Fibroblast of lung (primary cell): ENCODE results near the gene MCTP2.

Experiments
- CTCF ChIP-seq, 2 donors: IDR thresholded peaks in 1 of 2; conservative IDR thresholded peaks in 1 of 2; 1 replicate in 1 of 2; 2 replicates in 1 of 2; pipeline ENCODE4 v1.5.1; 2011 to 2012; ENCODE audit warnings: low read length in 2 of 2, control low read depth in 1 of 2, inconsistent platforms in 1 of 2, low read depth in 1 of 2, mild to moderate bottlenecking in 1 of 2
- EZH2 ChIP-seq: IDR thresholded peaks from 2 replicates; pipeline ENCODE4 v1.5.1; 2012; ENCODE audit warnings: low read length, control low read depth, mild to moderate bottlenecking; ENCODE audit errors: missing control alignments

GRCh38 chr15:94198633-94199032 is 32.7 kb upstream of the MCTP2 start:
- TF ChIP-seq CTCF (conservative IDR thresholded peaks at IDR 0.05 in 1 of 2, IDR thresholded peaks at IDR 0.05 in 1 of 2; ENCODE audit: low read depth in 1 of 2, low read length in 2 of 2): no peak
- no peak for TF ChIP-seq EZH2
